Gastroesophageal sphincter (tissue), 4 donors: ENCODE data around the gene ZNF484. TPM values are rescaled to one million over a fixed set of nuclear protein-coding genes. Genes with fewer than 3 reads are reported as not detected.
"Not testable (repeated sequence)": the region's sequence is repeated elsewhere in the genome, so short reads cannot be mapped to it uniquely, and the experiment has no call there.

Source experiments
- ATAC-seq: fragments of 150-250 bp; one replicate; pipeline ENCODE4 v1.9.1; 2016; ENCODE audit warnings: mild to moderate bottlenecking, moderate library complexity
- H3K27ac ChIP-seq, 4 donors: fragments of 200-600 bp; sonication (generic) in 3 of 4; 1 replicate in 3 of 4; 2 replicates in 1 of 4; pipeline ENCODE4 v1.5.1; 2016 to 2019
- H3K27me3 ChIP-seq: fragments of 200-600 bp; sonication (generic); one replicate; pipeline ENCODE4 v1.5.1; 2019
- H3K36me3 ChIP-seq, 2 donors: fragments of 200-600 bp; sonication (generic); one replicate each; pipeline ENCODE4 v1.5.1; 2019; ENCODE audit warnings: control low read depth in 1 of 2
- H3K4me1 ChIP-seq, 3 donors: fragments of 200-600 bp; sonication (generic); 1 replicate in 2 of 3; 2 replicates in 1 of 3; pipeline ENCODE4 v1.5.1; 2016 to 2019; ENCODE audit warnings: control low read depth in 2 of 3
- H3K4me3 ChIP-seq, 2 donors: fragments of 200-600 bp; sonication (generic); one replicate each; pipeline ENCODE4 v1.5.1; 2019; ENCODE audit warnings: mild to moderate bottlenecking in 1 of 2, moderate library complexity in 1 of 2
- H3K9me3 ChIP-seq, 3 donors: fragments of 200-600 bp; sonication (generic); one replicate each; pipeline ENCODE4 v1.5.1; 2017 to 2019; ENCODE audit warnings: control low read depth in 2 of 3
- EP300 ChIP-seq: sonication (generic); formaldehyde crosslinking; IDR thresholded peaks from one replicate; pipeline ENCODE4 v1.6.1; 2017; ENCODE audit warnings: antibody characterized with exemption, mild to moderate bottlenecking
- POLR2A ChIP-seq, 2 donors: fragments of 450-650 bp; IDR thresholded peaks; one replicate each; pipeline ENCODE4 v1.6.1; 2017; ENCODE audit warnings: antibody characterized with exemption in 2 of 2, mild to moderate bottlenecking in 2 of 2, moderate library complexity in 1 of 2
- POLR2AphosphoS5 ChIP-seq: sonication (generic); formaldehyde crosslinking; IDR thresholded peaks from one replicate; pipeline ENCODE4 v1.6.1; 2017; ENCODE audit warnings: antibody characterized with exemption
- WGBS, 2 donors: methylation state at CpG; one replicate each; pipeline ENCODE4 v1.1.5; 2018; ENCODE audit warnings: low coverage in 1 of 2; 5-methylcytosine and 5-hydroxymethylcytosine counted together
- total RNA-seq, 4 donors: library from RNA; depleted of rRNA; stranded (reverse); fragments of >200 nt; gene quantifications; one replicate each; pipeline ENCODE4 v1.1.0, GENCODE V29; 2016
- TF ChIP-seq, protein P1 (sequence below), 4 experiments: fragments of 200-600 bp in 2 of 4; fragments of 450-650 bp in 2 of 4; sonication (generic) in 1 of 4; IDR thresholded peaks; one replicate each; pipeline ENCODE4 v1.5.1; 2017 to 2019; ENCODE audit warnings: antibody characterized with exemption in 4 of 4, mild to moderate bottlenecking in 2 of 4, moderate library complexity in 2 of 4

ZNF484 gene
- 10 to 100 TPM in 3 of 4 donors, 1 to 10 TPM in 1; 10.0 to 14.3 (median 13.1) TPM for total RNA-seq

DNA sequence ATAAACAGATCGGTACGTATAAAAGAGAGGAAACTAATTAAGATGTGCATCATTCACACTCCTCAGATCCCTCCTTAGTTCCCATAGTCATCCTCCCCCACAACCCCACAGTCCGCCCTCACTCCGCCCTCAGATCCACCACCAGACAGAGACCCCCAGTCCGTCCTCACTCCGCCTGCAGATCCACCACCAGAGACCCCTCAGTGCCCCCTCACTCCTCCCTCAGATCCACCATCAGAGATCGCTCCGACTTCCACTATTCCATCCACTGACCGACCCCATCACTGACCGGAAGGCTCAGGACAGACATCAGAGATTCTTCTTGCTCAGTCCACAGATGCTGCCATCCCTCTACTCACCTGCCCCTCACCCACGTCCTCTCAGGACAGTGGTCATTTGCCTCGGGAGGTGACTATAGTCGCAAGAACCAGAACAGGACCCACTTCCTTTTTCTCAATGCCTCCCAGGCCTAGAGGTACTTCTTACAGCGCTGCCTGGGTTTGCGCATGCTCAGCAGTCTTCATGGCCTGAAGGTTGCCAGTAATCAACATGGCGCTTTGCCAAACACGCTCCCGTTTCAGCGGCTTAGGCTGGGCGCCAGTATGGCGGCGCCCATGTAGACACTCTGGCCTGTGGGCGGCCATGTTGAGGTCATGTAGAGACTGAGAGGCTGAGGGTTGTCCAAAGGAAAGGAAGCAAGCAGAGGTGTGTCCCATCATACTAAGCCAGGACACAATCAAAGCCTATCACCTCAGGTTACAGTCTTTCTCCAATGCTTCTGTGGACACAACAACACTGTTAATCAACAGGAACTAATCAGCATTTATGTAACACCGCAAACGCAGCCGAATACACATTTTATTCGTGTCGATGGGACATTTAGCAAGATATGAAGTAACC is at the start of gene ZNF484:
Gene ZNF484, minus strand, starts transcription at position 508 of the 900 bp plus-strand sequence. CDS start 3,009 bp downstream, outside the sequence.
- H3K27ac ChIP-seq = peak within 1 kb of the TSS; percentile 67 to 84 (median 84)
- peak; percentile 100 for ATAC-seq
- TF ChIP-seq POLR2AphosphoS5 (peak; percentile 91), POLR2A (IDR thresholded peaks at IDR 0.05) (peak; percentile 14 to 26), EP300 (no peak)
- TF ChIP-seq, protein P1, sequence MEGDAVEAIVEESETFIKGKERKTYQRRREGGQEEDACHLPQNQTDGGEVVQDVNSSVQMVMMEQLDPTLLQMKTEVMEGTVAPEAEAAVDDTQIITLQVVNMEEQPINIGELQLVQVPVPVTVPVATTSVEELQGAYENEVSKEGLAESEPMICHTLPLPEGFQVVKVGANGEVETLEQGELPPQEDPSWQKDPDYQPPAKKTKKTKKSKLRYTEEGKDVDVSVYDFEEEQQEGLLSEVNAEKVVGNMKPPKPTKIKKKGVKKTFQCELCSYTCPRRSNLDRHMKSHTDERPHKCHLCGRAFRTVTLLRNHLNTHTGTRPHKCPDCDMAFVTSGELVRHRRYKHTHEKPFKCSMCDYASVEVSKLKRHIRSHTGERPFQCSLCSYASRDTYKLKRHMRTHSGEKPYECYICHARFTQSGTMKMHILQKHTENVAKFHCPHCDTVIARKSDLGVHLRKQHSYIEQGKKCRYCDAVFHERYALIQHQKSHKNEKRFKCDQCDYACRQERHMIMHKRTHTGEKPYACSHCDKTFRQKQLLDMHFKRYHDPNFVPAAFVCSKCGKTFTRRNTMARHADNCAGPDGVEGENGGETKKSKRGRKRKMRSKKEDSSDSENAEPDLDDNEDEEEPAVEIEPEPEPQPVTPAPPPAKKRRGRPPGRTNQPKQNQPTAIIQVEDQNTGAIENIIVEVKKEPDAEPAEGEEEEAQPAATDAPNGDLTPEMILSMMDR (IDR thresholded peaks at IDR 0.05) = no peak
- peak within 1 kb of the TSS; percentile 61 to 84 for H3K4me3 ChIP-seq
- H3K36me3 ChIP-seq = peaks cover 0 to 4% of the 10 kb centered on the region in 2 donors
- no peaks in the 10 kb centered on the region for H3K27me3 ChIP-seq
- H3K9me3 ChIP-seq = no peaks in the 10 kb centered on the region
- H3K4me1 ChIP-seq = peaks cover 0 to 18% (median 0%) of the 10 kb centered on the region in 3 donors
- 25 to 47% methylated on average over 10 to 18 of the region's 28 CpGs for WGBS, 2 donors

DNA sequence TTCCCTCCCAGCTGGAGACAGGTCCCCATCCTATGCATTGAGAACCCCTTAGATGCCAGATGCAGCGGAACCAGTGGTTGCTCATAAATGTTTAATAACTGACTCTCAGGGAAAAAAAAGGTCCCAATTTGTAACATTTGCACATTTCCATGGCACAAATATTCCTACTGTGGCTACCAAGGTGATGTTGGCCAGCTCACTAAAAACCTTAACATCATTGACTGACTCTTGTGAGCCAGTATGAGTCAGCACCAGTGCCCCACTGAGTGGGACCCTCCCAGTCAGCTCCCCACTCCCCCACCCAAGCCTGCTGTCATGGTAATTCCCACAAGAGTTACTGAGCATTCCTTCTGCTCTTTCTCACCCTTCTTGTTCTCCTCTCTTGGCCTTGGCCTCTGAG is 42.6 kb upstream of the ZNF484 start:
- H3K36me3 ChIP-seq = no peaks in the 10 kb centered on the region
- H3K4me3 ChIP-seq = no peak overlapping the region
- TF ChIP-seq, protein P1 (IDR thresholded peaks at IDR 0.05) = no peak
- TF ChIP-seq POLR2AphosphoS5 (no peak), POLR2A (IDR thresholded peaks at IDR 0.05) (no peak), EP300 (no peak)
- no peak overlapping the region for H3K27ac ChIP-seq
- 91 to 100% methylated on average over 1 of the region's 1 CpG for WGBS, 2 donors
- H3K9me3 ChIP-seq = no peaks in the 10 kb centered on the region
- no peaks in the 10 kb centered on the region for H3K27me3 ChIP-seq
- ATAC-seq = no peak
- H3K4me1 ChIP-seq = no peaks in the 10 kb centered on the region

DNA sequence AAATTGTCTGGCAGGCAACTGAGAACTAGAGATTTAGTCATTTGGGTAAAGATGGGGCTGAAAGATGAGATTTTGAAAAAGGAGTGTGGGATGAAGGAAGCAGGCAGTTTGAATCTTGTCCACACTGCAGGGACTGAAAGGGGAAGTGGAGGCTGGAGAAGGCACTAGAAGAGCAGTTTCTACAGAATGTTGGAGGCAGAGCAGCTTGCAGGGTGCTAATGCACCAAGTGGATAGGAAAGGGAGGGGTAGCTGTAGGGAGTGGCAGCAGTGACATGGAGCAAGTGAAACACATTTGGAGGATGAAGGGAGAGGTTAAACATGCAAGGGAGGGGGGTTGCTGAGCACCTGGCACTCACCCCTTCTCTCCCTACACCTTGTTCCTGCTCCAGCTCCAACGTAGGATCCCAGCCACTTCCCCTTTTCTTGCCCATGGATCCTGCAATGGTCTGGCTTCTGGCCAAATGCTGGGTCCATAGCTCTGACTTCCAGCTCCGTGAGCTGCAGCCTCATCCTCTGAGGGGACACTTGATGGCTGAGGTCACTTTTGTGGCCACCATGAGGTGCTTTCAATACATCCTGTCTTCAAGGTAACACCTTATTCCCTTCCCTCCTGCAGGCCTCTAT is 39.5 kb upstream of the ZNF484 start:
- no peak overlapping the region for H3K27ac ChIP-seq
- H3K9me3 ChIP-seq = no peaks in the 10 kb centered on the region
- no peak overlapping the region for H3K4me3 ChIP-seq
- H3K36me3 ChIP-seq = no peaks in the 10 kb centered on the region
- no peak for ATAC-seq
- no peaks in the 10 kb centered on the region for H3K4me1 ChIP-seq
- peaks cover 26% of the 10 kb centered on the region for H3K27me3 ChIP-seq
- WGBS, 2 donors = 32 to 37% methylated on average over 2 of the region's 2 CpGs
- no peak for TF ChIP-seq POLR2A (IDR thresholded peaks at IDR 0.05)
- TF ChIP-seq EP300 = no peak
- no peak for TF ChIP-seq POLR2AphosphoS5
- TF ChIP-seq, protein P1 (IDR thresholded peaks at IDR 0.05) = no peak

DNA sequence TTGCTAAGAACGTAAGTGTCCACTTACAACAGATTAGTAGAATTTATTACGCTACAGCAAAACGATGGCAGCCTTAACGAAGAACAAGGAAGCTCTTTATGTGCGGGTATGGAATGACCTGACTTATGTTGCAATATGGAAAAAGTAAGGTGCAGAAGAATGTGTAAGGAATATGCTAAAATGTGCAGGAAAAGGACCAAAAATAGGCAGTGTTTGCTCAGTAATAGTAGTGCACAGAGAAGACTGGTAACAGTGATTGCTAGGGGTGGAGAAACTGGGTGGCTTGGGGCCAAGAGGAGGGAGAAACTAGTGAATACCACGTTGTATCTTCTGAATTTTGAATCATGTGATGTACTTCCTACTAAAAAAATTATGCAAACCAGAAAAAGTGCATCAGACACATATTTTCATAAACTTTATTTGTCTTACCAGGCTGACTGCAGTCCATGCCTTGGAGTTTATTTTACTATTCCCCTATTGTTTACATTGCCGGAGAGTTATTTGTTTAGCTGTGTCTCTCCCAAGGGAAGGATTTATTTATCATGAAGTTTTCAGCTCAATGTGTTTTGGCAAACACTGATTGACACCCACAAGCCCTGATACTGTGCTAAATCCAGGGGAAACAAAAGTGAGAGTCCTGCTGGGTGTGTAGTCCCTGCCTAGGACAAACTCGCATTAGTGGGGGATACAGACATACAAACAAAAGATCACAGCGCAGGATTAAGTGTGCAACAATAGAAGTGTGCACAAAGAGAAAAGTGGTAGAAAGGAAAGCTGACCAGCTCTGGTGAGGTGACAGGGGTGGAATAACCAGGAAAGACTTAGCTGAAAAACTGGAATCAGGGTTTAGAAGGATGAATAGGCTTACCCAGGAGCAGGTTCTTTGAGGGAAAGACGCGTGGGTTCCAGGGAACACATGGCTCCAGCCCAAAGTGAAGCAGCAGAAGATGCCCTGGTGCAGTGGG is 34.0 kb upstream of the ZNF484 start:
- no peak for ATAC-seq
- Histone ChIP-seq H3K36me3 (no peaks in the 10 kb centered on the region), H3K9me3 (no peaks in the 10 kb centered on the region), H3K4me3 (no peak overlapping the region), H3K4me1 (peaks cover 0 to 5% (median 0%) of the 10 kb centered on the region in 3 donors), H3K27me3 (peaks cover 54% of the 10 kb centered on the region), H3K27ac (no peak overlapping the region)
- TF ChIP-seq POLR2AphosphoS5 = no peak
- TF ChIP-seq POLR2A (IDR thresholded peaks at IDR 0.05) = no peak
- TF ChIP-seq, protein P1 (IDR thresholded peaks at IDR 0.05) = no peak
- no peak for TF ChIP-seq EP300
- WGBS, 2 donors = 45 to 55% methylated on average over 9 to 11 of the region's 11 CpGs

DNA sequence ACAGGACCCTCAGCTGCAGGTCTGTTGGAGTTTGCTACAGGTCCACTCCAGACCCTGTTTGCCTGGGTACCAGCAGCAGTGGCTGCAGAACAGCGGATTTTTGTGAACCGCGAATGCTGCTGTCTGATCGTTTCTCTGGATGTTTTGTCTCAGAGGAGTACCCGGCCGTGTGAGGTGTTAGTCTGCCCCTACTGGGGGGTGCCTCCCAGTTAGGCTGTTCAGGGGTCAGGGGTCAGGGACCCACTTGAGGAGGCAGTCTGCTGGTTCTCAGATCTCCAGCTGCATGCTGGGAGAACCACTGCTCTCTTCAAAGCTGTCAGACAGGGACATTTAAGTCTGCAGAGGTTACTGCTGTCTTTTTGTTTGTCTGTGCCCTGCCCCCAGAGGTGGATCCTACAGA is 27.3 kb upstream of the ZNF484 start:
- not testable (repeated sequence) for H3K36me3 ChIP-seq, H3K4me1 ChIP-seq, ATAC-seq, H3K27ac ChIP-seq, H3K9me3 ChIP-seq, H3K4me3 ChIP-seq
- H3K27me3 ChIP-seq = peaks cover 30% of the 10 kb centered on the region
- WGBS, 2 donors = 68% methylated on average over 5 of the region's 6 CpGs; no CpG with 5 or more reads in 1 of the 2 donors
